WI38 (cell line): ENCODE measurements around the gene MTM1.

ENCODE experiments used
- H3K4me3 ChIP-seq: 2 replicates; pipeline ENCODE4 v1.5.1; 2011; ENCODE audit warnings: low read depth, mild to moderate bottlenecking, control low read depth, low read length
- TF ChIP-seq, protein P1 (sequence below): IDR thresholded peaks from 2 replicates; pipeline ENCODE4 v1.5.1; 2012; ENCODE audit warnings: low read depth, mild to moderate bottlenecking, control low read depth, low read length

Gene MTM1

DNA sequence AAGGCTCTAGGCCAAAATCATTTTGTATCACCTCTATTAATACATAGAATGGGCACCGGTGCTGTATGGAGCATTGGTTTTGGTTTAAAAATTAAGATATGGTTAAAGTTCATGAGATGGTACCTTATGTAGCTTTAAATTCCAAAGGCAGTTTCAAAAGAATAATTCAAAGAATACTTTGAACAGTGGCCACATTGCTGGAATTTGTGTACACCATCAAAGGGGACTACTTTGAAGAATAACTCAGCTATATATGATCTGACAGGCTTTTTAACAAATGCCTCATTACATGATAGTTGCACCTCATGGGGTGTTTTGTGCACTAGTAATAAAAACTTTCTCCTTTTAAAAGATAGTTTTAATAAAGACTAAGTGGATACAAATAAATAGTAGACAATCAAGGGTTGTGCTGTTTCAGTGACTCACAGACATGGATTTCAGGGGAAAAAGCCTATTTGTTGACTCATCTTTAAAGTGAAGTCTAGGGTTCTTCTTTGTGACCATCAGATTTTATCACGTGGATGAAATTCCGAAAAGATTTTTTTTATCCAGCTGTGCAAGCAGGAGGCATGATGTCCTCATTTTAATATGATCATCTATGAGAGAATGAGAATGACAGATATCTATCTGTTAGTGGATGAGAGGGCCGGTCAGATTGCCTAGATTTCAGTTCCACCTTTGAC is 12.8 kb downstream of the MTM1 start:
- no peak overlapping the region for H3K4me3 ChIP-seq
- TF ChIP-seq, protein P1, sequence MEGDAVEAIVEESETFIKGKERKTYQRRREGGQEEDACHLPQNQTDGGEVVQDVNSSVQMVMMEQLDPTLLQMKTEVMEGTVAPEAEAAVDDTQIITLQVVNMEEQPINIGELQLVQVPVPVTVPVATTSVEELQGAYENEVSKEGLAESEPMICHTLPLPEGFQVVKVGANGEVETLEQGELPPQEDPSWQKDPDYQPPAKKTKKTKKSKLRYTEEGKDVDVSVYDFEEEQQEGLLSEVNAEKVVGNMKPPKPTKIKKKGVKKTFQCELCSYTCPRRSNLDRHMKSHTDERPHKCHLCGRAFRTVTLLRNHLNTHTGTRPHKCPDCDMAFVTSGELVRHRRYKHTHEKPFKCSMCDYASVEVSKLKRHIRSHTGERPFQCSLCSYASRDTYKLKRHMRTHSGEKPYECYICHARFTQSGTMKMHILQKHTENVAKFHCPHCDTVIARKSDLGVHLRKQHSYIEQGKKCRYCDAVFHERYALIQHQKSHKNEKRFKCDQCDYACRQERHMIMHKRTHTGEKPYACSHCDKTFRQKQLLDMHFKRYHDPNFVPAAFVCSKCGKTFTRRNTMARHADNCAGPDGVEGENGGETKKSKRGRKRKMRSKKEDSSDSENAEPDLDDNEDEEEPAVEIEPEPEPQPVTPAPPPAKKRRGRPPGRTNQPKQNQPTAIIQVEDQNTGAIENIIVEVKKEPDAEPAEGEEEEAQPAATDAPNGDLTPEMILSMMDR = no peak

DNA sequence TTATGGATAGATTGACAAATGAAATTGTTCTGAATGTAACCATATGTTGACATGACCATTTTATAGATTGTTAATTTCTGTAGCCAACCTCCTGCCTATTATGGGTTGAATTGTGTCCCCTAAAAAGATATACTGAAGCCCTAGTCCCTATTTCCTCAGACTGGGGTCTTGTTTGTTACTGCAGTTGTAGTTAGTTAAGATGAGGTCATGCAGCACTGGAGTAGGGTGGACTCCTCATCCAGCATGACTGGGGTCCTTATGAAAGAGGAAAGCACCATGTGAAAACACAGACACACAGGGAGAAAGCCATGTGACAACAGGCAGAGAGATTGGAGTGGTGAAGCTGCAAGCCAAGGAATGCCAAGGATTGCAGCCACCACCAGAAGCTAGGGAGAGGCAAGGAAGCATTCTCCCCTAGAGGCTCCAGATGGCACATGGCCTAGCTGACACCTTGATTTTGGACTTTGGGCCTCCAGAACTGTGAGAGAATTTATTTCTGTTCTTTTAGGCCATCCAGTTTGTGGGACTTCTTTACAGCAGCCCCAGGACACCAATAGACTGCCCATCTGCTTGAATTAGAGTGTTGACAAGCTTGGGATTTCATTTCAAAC is 14.0 kb downstream of the MTM1 start:
- H3K4me3 ChIP-seq = no peak overlapping the region
- TF ChIP-seq, protein P1 = no peak

DNA sequence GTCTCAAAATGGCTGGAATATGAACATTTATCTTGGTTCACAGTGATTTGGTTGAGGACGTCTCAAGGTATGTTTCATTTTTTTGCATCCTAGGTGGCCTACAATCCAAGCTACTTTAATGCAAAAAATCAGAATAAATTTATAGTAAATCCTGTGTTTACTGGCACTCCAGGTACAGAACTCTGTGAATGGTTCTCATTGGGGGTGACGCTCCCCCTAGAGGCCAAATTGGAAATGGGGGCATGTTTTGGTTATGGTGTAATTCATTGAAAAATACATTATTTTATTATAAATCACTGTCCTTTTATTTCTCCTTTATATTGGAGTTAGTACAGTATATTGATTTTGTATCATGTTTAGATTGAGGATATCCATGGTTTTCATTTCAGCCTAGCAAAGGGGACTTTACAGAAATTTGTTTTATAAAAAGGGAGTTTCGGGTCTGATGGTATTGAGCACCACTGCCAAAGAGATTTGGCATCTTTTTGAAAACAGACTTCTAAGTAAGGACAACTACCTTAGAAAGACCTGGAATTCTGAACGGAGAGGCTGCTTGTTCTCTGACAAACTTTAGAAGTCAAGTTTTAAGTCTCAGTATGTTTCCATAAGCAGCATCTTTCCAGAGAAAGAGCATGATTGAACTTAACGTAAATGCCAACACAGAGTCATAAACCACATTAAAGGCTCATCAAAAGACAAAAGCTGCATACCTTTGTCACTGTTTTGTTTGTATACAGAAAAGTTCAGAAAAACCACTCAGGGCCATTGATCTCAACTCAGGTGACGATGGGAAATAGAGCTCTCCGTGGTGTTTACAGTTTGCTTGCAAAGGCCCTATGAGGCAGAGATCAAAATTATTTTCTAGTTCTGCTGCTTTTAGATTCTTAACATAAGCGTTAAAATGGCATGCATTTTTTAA is 19.4 kb downstream of the MTM1 start:
- H3K4me3 ChIP-seq = no peak overlapping the region
- TF ChIP-seq, protein P1 = peak; percentile 54

DNA sequence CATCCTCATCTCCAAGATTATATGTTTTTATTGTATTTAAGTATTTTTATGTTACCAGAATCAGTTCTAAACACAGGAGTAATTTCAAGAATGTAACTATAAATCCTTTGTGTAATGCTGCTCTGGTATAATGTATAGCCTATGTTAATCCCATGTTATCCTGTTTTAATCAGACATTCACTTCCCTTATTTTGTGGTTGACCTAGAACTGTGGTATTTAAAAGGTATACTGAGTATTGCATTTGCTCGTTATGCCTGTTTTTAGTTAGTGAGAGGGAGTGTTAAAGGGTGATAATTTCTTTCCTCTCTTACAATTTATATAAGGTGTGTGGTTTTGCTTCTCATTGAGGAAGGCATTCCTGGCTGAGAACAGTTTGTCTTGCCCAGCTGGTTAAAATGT is 26.2 kb downstream of the MTM1 start:
- TF ChIP-seq, protein P1 = no peak
- H3K4me3 ChIP-seq = no peak overlapping the region

DNA sequence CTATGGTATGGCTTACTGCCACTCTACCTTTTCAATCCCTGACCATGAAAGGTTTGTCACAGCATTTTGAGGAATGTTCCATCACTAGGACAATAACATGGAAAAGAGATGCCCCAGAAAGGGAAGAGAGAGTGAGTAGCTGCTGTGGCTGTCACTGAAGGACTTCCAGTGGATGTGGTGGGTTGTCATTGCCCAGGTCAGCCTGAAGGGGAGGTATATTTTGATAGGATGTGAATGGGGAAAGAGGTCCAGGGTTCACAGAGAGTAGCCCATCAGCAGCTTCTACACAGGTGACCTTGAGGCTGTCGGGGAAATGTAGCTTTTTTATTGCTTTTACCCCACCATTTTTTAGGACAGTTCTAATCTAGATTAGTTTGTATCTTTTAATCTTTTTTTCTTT is 30.8 kb downstream of the MTM1 start:
- TF ChIP-seq, protein P1 = no peak
- no peak overlapping the region for H3K4me3 ChIP-seq

DNA sequence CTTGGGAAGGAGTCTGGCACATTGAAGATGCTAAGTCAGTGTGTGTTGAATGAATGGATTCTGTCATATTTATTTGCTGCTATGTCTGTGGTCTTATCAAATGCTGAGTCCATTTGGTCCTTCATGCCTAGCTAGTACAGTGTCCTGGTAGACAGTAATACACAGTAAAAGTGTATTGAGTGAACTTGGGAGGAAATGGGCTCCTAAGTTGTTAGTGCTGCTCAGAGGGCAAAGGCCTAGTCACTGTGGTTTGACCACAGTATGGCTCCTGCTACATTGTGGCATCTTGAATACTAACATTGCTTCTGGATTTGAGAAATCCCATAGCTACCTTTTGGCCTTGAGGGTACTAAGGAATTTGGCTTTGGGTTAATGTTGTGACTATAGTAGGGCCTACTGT is 33.9 kb downstream of the MTM1 start:
- TF ChIP-seq, protein P1 = no peak
- H3K4me3 ChIP-seq = no peak overlapping the region
